B cell (primary cell): ENCODE results near the gene PRM2. TPM values are rescaled to one million over a fixed set of nuclear protein-coding genes. Genes with fewer than 3 reads are reported as not detected.
"Not testable (repeated sequence)": the region's sequence is repeated elsewhere in the genome, so short reads cannot be mapped to it uniquely, and the experiment has no call there.

ENCODE experiments used
- ATAC-seq: fragments of 200-7000 bp; cut with Tn5 transposase; one replicate; pipeline ENCODE4 v1.10.0; 2021; ENCODE audit warnings: low read depth, mild to moderate bottlenecking, moderate number of reproducible peaks, moderate library complexity
- CTCF ChIA-PET: fragments of 350-600 bp; sonication (Branson Sonifier 250); formaldehyde crosslinking; loops from one replicate; lab custom pipeline; 2021; ENCODE audit warnings: antibody characterized with exemption, inconsistent platforms; lab: Charles Lee
- POLR2A ChIA-PET: fragments of 350-600 bp; sonication (Branson Sonifier 250); formaldehyde crosslinking; loops from one replicate; lab custom pipeline; 2021; ENCODE audit warnings: antibody characterized with exemption; lab: Charles Lee
- DNase-seq: peaks from one replicate; pipeline ENCODE4 v3.0.0; 2013
- H2AFZ ChIP-seq: 2 replicates; pipeline ENCODE4 v1.6.1; 2012; ENCODE audit warnings: mild to moderate bottlenecking, low read depth, low read length; ENCODE audit not compliant: insufficient read depth, poor library complexity, severe bottlenecking
- H3K27ac ChIP-seq, 2 donors: 1 replicate in 1 of 2; 2 replicates in 1 of 2; pipeline ENCODE4 v1.5.1; 2012 to 2013; ENCODE audit warnings: low read length in 2 of 2, mild to moderate bottlenecking in 2 of 2, moderate library complexity in 1 of 2
- H3K27me3 ChIP-seq, 4 experiments: fragments of 200-600 bp in 1 of 4; sonication (generic) in 1 of 4; replicated peaks in 1 of 4; 1 replicate in 2 of 4; 2 replicates in 2 of 4; pipeline versions ENCODE4 v1.6.1 to v1.7.0; 2013 to 2016; ENCODE audit warnings: low read length in 3 of 4, mild to moderate bottlenecking in 2 of 4, mixed read lengths in 1 of 4, moderate library complexity in 1 of 4; ENCODE audit not compliant: insufficient read depth in 4 of 4, control insufficient read depth in 3 of 4; ENCODE audit errors: control extremely low read depth in 1 of 4
- H3K36me3 ChIP-seq, 2 experiments: replicated peaks in 1 of 2; 1 replicate in 1 of 2; 2 replicates in 1 of 2; pipeline versions ENCODE4 v1.6.1 to v1.7.1; 2013; ENCODE audit warnings: low read length in 1 of 2; ENCODE audit not compliant: insufficient read depth in 2 of 2, control insufficient read depth in 1 of 2; ENCODE audit errors: control extremely low read depth in 1 of 2, extremely low read depth in 1 of 2
- H3K4me1 ChIP-seq, 2 donors: fragments of 200-600 bp in 1 of 2; sonication (generic) in 1 of 2; 1 replicate in 1 of 2; 2 replicates in 1 of 2; pipeline versions ENCODE4 v1.5.1 to v1.6.1; 2013 to 2017; ENCODE audit warnings: low read length in 2 of 2; ENCODE audit not compliant: control insufficient read depth in 2 of 2, insufficient read depth in 2 of 2
- H3K4me2 ChIP-seq: replicated peaks from 2 replicates; pipeline ENCODE3; 2012; ENCODE audit warnings: mild to moderate bottlenecking, low read depth, low read length; ENCODE audit not compliant: poor library complexity, severe bottlenecking
- H3K4me3 ChIP-seq, 5 experiments: fragments of 200-600 bp in 1 of 5; sonication (generic) in 1 of 5; 1 replicate in 3 of 5; 2 replicates in 2 of 5; pipeline versions ENCODE4 v1.5.1 to v1.7.0; 2011 to 2016; ENCODE audit warnings: low read length in 4 of 5, mild to moderate bottlenecking in 4 of 5, low read depth in 2 of 5, control low read depth in 1 of 5, moderate library complexity in 1 of 5; ENCODE audit not compliant: insufficient read depth in 1 of 5; ENCODE audit errors: control extremely low read depth in 1 of 5, extremely low read depth in 1 of 5
- H3K79me2 ChIP-seq: fragments of 200-600 bp; sonication (generic); one replicate; pipeline ENCODE4 v1.6.0; 2016; ENCODE audit warnings: low read length; ENCODE audit not compliant: control insufficient read depth, insufficient read depth
- H3K9ac ChIP-seq: fragments of 200-600 bp; sonication (generic); 2 replicates; pipeline ENCODE4 v1.6.1; 2017; ENCODE audit warnings: mild to moderate bottlenecking, low read length, moderate library complexity
- H3K9me3 ChIP-seq, 3 donors: one replicate each; pipeline versions ENCODE4 v1.6.1 to v1.7.1; 2013; ENCODE audit warnings: low read length in 2 of 3; ENCODE audit not compliant: control insufficient read depth in 2 of 3, insufficient read depth in 1 of 3; ENCODE audit errors: control extremely low read depth in 1 of 3
- H4K20me1 ChIP-seq: 2 replicates; pipeline ENCODE4 v1.6.0; 2012; ENCODE audit warnings: mild to moderate bottlenecking, low read length; ENCODE audit not compliant: insufficient read depth, control insufficient read depth, poor library complexity, severe bottlenecking
- H3K27ac Mint-ChIP-seq: one replicate; pipeline ENCODE4 v1.8.0; 2021; ENCODE audit warnings: mixed read lengths
- H3K27me3 Mint-ChIP-seq: one replicate; pipeline ENCODE4 v1.8.0; 2021; ENCODE audit warnings: mixed read lengths
- H3K4me1 Mint-ChIP-seq: one replicate; pipeline ENCODE4 v1.8.0; 2021; ENCODE audit warnings: mixed read lengths
- H3K4me3 Mint-ChIP-seq: one replicate; pipeline ENCODE4 v1.8.0; 2021; ENCODE audit warnings: mixed read lengths
- H3K9me3 Mint-ChIP-seq: one replicate; pipeline ENCODE4 v1.8.0; 2022; ENCODE audit warnings: mixed read lengths; ENCODE audit not compliant: insufficient read depth
- CTCF ChIP-seq: fragments of 200-600 bp; IDR thresholded peaks from one replicate; pipeline ENCODE4 v1.8.0; 2022; ENCODE audit warnings: antibody characterized with exemption, mild to moderate bottlenecking
- EZH2 ChIP-seq: IDR thresholded peaks from 2 replicates; pipeline ENCODE4 v1.6.1; 2012; ENCODE audit warnings: borderline replicate concordance, low read depth, mild to moderate bottlenecking, moderate library complexity, low read length; ENCODE audit not compliant: insufficient read depth, poor library complexity, severe bottlenecking
- WGBS: methylation state at CpG from one replicate; pipeline ENCODE4 v1.1.5; 2013; ENCODE audit warnings: missing lambda C conversion rate; ENCODE audit not compliant: insufficient coverage; 5-methylcytosine and 5-hydroxymethylcytosine counted together
- intact Hi-C: fragments of 100-400 bp; cut with micrococcal nuclease; formaldehyde crosslinking; loops from one replicate; pipeline ENCODE4 v1.10.0; 2022
- polyA plus RNA-seq: library from polyadenylated mRNA; depleted of rRNA; stranded (reverse); fragments of >200 nt; gene quantifications from 2 replicates; pipeline ENCODE4 v1.2.3, GENCODE V29; 2012
- total RNA-seq, 2 donors: library from RNA; stranded (reverse); fragments of 120-200 nt in 1 of 2; gene quantifications; 1 replicate in 1 of 2; 2 replicates in 1 of 2; pipeline versions ENCODE4 v1.2.3 to v1.2.4, GENCODE V29; 2013 to 2022

PRM2 gene
- total and polyA plus RNA-seq, 2 donors (not counting 1 experiment from before 2014, with no cell fraction given) = not detected

- H3K27me3 Mint-ChIP-seq, H2AFZ ChIP-seq, H3K27me3 ChIP-seq, CTCF ChIA-PET, H3K4me3 Mint-ChIP-seq, H3K9ac ChIP-seq, H3K27ac Mint-ChIP-seq, H4K20me1 ChIP-seq, H3K4me2 ChIP-seq, ATAC-seq, H3K9me3 ChIP-seq, H3K4me3 ChIP-seq, H3K9me3 Mint-ChIP-seq, H3K36me3 ChIP-seq, POLR2A ChIA-PET, intact Hi-C loops, DNase-seq, H3K79me2 ChIP-seq, H3K27ac ChIP-seq: not testable (repeated sequence)
- WGBS = no CpG with 5 or more reads among the region's 4 CpGs
- peaks cover 42% of the 10 kb centered on the region for H3K4me1 Mint-ChIP-seq
- peaks cover 17 to 18% of the 10 kb centered on the region in 2 donors for H3K4me1 ChIP-seq
Observed at GRCh38 chr16:11289696-11290095, 13.4 kb upstream of the PRM2 start.

- POLR2A ChIA-PET = no interaction called here
- CTCF ChIA-PET = interaction anchor here (1.3 kb wide), 1 partner anchor 33 kb away, joined by 3 read pairs; the partner anchor contains the start of gene SOCS1
Observed at GRCh38 chr16:11289202-11289601, 12.9 kb upstream of the PRM2 start.

More at GRCh38 chr16:11289202-11289601, 12.9 kb upstream of the PRM2 start:
- Histone ChIP-seq H4K20me1 (no peaks in the 10 kb centered on the region), H3K9me3 (peaks cover 0 to 6% (median 0%) of the 10 kb centered on the region in 3 donors), H3K4me2 (no peak overlapping the region), H3K9ac (no peak overlapping the region), H3K27me3 (peaks cover 0 to 6% (median 0%) of the 10 kb centered on the region in 4 experiments), H3K79me2 (no peaks in the 10 kb centered on the region), H3K27ac (no peak overlapping the region), H3K4me3 (no peak overlapping the region), H2AFZ (no peak overlapping the region), H3K4me1 (peaks cover 12 to 13% of the 10 kb centered on the region in 2 donors), H3K36me3 (no peaks in the 10 kb centered on the region)
- DNase-seq (no peak), ATAC-seq (no peak)
- WGBS = no CpG with 5 or more reads among the region's 2 CpGs
- TF ChIP-seq EZH2 (no peak), CTCF (no peak)
- Mint-ChIP-seq H3K27me3 (no peaks in the 10 kb centered on the region), H3K27ac (no peak overlapping the region), H3K4me1 (peaks cover 38% of the 10 kb centered on the region), H3K9me3 (peaks cover 5% of the 10 kb centered on the region), H3K4me3 (no peak overlapping the region)
- intact Hi-C loops = no loop called here
